Measurements from ENCODE around the gene ATG2B.

DNA sequence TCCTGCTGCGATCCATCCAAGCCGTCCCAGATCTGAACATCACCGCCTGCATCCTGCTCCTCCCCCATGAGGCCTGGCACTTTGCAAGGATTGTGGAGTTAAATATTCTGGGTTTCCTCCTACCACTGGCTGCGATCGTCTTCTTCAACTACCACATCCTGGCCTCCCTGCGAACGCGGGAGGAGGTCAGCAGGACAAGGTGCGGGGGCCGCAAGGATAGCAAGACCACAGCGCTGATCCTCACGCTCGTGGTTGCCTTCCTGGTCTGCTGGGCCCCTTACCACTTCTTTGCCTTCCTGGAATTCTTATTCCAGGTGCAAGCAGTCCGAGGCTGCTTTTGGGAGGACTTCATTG is 99.0 kb downstream of the ATG2B start:
- TF ChIP-seq, protein P1, sequence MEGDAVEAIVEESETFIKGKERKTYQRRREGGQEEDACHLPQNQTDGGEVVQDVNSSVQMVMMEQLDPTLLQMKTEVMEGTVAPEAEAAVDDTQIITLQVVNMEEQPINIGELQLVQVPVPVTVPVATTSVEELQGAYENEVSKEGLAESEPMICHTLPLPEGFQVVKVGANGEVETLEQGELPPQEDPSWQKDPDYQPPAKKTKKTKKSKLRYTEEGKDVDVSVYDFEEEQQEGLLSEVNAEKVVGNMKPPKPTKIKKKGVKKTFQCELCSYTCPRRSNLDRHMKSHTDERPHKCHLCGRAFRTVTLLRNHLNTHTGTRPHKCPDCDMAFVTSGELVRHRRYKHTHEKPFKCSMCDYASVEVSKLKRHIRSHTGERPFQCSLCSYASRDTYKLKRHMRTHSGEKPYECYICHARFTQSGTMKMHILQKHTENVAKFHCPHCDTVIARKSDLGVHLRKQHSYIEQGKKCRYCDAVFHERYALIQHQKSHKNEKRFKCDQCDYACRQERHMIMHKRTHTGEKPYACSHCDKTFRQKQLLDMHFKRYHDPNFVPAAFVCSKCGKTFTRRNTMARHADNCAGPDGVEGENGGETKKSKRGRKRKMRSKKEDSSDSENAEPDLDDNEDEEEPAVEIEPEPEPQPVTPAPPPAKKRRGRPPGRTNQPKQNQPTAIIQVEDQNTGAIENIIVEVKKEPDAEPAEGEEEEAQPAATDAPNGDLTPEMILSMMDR (IDR thresholded peaks at IDR 0.05), result no peak
- no peak for TF ChIP-seq POLR2A (IDR thresholded peaks at IDR 0.05)
- no peak for TF ChIP-seq EP300 (IDR thresholded peaks at IDR 0.05)

Data from tibial nerve (tissue), 4 donors.